Prostate gland (tissue), 2 donors: ENCODE measurements around the gene DGKI.

ENCODE experiments used
- POLR2A ChIP-seq: fragments of 450-650 bp; IDR thresholded peaks from one replicate; pipeline ENCODE4 v1.6.1; 2016; ENCODE audit warnings: antibody characterized with exemption, mild to moderate bottlenecking
- TF ChIP-seq, protein P1 (sequence below), 4 experiments: fragments of 200-600 bp in 2 of 4; fragments of 450-650 bp in 2 of 4; sonication (generic) in 2 of 4; IDR thresholded peaks; 1 replicate in 3 of 4; 2 replicates in 1 of 4; pipeline ENCODE4 v1.5.1; 2016 to 2019; ENCODE audit warnings: antibody characterized with exemption in 4 of 4, mild to moderate bottlenecking in 2 of 4, moderate library complexity in 2 of 4

DNA sequence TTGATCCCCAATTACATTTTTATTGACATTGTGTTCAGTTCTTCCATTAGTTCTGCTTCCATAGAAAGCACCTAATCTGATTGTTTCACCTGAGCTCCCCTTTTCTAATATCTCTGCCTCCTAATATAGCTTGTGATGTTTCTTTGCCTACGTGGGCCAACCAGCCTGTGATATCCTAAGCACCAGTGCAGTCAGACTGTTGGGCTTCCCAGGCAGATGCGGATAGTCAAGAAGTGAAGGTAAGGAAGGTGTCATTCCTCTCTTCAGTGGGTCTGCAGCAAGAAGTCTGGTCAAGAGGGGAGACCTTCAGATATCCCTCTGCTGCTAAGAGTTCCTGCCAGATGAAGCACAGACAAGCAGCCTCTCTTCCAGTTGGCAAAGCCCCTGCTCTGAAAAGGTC is 16.2 kb upstream of the DGKI start:
- TF ChIP-seq, protein P1, sequence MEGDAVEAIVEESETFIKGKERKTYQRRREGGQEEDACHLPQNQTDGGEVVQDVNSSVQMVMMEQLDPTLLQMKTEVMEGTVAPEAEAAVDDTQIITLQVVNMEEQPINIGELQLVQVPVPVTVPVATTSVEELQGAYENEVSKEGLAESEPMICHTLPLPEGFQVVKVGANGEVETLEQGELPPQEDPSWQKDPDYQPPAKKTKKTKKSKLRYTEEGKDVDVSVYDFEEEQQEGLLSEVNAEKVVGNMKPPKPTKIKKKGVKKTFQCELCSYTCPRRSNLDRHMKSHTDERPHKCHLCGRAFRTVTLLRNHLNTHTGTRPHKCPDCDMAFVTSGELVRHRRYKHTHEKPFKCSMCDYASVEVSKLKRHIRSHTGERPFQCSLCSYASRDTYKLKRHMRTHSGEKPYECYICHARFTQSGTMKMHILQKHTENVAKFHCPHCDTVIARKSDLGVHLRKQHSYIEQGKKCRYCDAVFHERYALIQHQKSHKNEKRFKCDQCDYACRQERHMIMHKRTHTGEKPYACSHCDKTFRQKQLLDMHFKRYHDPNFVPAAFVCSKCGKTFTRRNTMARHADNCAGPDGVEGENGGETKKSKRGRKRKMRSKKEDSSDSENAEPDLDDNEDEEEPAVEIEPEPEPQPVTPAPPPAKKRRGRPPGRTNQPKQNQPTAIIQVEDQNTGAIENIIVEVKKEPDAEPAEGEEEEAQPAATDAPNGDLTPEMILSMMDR (IDR thresholded peaks at IDR 0.05) = no peak
- TF ChIP-seq POLR2A = no peak
